ENCODE measurements around the gene C2orf92. TPM values are rescaled to one million over a fixed set of nuclear protein-coding genes. Genes with fewer than 3 reads are reported as not detected.

The C2orf92 gene
- total and polyA plus RNA-seq, 2 experiments from 2014 or later: 1.1 to 1.2 TPM

DNA sequence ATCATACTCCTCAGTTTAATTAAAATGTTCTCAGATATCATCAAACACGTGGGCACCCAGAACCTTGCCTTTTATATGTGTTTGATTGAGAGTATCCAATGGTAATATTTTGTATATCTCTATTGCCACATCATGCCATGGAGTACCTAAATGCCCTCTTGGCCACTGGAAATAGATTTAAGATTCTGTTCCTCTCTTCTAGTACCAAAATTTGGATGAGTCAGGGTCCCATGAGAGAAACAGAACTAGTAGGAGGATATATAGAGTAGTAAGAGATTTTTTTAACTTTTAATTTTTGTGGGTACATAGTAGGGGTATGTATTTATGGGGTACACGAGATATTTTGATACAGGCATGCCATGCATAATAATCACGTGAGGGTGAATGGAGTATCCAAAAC lies 34.2 kb downstream of the C2orf92 start:
- Histone ChIP-seq H4K20me1 (ENCODE audit: insufficient read depth) (no peaks in the 10 kb centered on the region), H3K9me3 (ENCODE audit: low read depth) (no peaks in the 10 kb centered on the region), H3K27ac (no peak overlapping the region), H3F3A (ENCODE audit: insufficient read depth) (no peaks in the 10 kb centered on the region), H3K4me2 (ENCODE audit: unreplicated experiment) (no peak overlapping the region), H3K4me1 (ENCODE audit: insufficient read depth) (no peaks in the 10 kb centered on the region), H2AFZ (no peak overlapping the region), H3K36me3 (ENCODE audit: low read depth) (no peaks in the 10 kb centered on the region), H3K9me2 (ENCODE audit: insufficient read depth) (no peaks in the 10 kb centered on the region), H3K79me2 (ENCODE audit: insufficient read depth) (no peaks in the 10 kb centered on the region), H3K27me3 (replicated peaks; ENCODE audit: insufficient read depth) (no peaks in the 10 kb centered on the region), H3K9ac (no peak overlapping the region), H3K4me3 (no peak overlapping the region)
- no peak for DNase-seq
- in situ Hi-C loops (cut with MboI): no loop called here
- TF ChIP-seq EZH2phosphoT487 (IDR thresholded peaks at IDR 0.05; ENCODE audit: insufficient read depth, low read depth) (no peak), EZH2 (IDR thresholded peaks at IDR 0.05; ENCODE audit: insufficient read depth, poor library complexity, severe bottlenecking) (no peak)
- 29 to 34% methylated on average over 3 of the region's 3 CpGs for WGBS, 2 experiments (ENCODE audit: low coverage in 1 of 2, low lambda C conversion rate in 2 of 2, missing lambda C conversion rate in 2 of 2)

DNA sequence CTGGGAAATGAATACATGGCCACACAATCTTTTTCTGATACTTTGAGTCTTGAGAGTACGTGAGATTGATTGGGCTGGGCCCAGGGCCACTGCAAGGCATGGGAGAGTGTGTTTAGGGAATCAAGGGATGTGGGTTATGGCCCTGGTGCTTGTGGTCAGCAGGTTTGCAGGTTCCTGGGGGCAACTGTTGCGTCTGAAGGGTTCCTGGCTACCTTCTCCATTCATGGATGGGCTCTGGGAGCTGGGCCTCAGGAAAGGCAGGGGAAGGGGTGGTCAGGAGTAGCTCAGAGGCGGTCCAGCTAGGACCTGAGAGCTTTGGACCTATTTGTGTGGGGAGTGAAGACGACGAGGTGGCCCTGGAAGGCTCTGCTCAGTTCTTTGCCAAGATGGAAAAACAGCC lies 35.5 kb downstream of the C2orf92 start:
- Histone ChIP-seq H3K79me2 (ENCODE audit: insufficient read depth) (no peaks in the 10 kb centered on the region), H3K27ac (no peak overlapping the region), H3K36me3 (ENCODE audit: low read depth) (no peaks in the 10 kb centered on the region), H3K9me3 (ENCODE audit: low read depth) (no peaks in the 10 kb centered on the region), H3K9ac (no peak overlapping the region), H2AFZ (no peak overlapping the region), H3K4me2 (ENCODE audit: unreplicated experiment) (no peak overlapping the region), H3K4me1 (ENCODE audit: insufficient read depth) (no peaks in the 10 kb centered on the region), H3K4me3 (no peak overlapping the region), H4K20me1 (ENCODE audit: insufficient read depth) (no peaks in the 10 kb centered on the region), H3F3A (ENCODE audit: insufficient read depth) (no peaks in the 10 kb centered on the region), H3K27me3 (replicated peaks; ENCODE audit: insufficient read depth) (no peaks in the 10 kb centered on the region), H3K9me2 (ENCODE audit: insufficient read depth) (no peaks in the 10 kb centered on the region)
- no peak for TF ChIP-seq EZH2phosphoT487 (IDR thresholded peaks at IDR 0.05; ENCODE audit: insufficient read depth, low read depth)
- TF ChIP-seq EZH2 (IDR thresholded peaks at IDR 0.05; ENCODE audit: insufficient read depth, poor library complexity, severe bottlenecking): no peak
- WGBS, 2 experiments (ENCODE audit: low coverage in 1 of 2, low lambda C conversion rate in 2 of 2, missing lambda C conversion rate in 2 of 2): 42 to 46% methylated on average over 5 of the region's 5 CpGs
- DNase-seq: no peak
- in situ Hi-C loops (cut with MboI): no loop called here

DNA sequence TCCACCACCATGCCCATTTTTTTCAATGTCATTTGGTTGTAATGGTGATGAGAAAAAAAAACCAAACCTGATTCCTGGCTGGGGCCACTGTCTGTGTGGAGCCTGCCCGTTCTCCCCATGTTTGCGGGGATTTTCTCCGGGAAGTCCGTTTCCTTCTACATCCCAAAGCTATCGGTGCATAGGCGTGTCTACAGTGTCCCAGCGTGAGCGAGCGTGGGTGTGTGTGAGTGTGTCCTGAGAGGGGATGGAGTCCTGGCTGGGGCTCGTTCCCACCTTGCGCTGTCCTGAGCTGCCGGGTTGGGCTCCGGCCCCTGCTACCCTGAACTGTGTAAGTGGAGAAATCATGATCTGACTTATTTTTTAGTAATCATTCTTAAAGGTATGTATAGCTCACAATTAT lies 36.6 kb downstream of the C2orf92 start:
- no peaks in the 10 kb centered on the region for H3K79me2 ChIP-seq (ENCODE audit: insufficient read depth)
- H3K27me3 ChIP-seq (replicated peaks; ENCODE audit: insufficient read depth): no peaks in the 10 kb centered on the region
- H3K9me3 ChIP-seq (ENCODE audit: low read depth): no peaks in the 10 kb centered on the region
- H3K4me1 ChIP-seq (ENCODE audit: insufficient read depth): no peaks in the 10 kb centered on the region
- no peak overlapping the region for H3K27ac ChIP-seq
- H3K4me2 ChIP-seq (ENCODE audit: unreplicated experiment): no peak overlapping the region
- DNase-seq: no peak
- in situ Hi-C loops (cut with MboI): no loop called here
- no peaks in the 10 kb centered on the region for H3F3A ChIP-seq (ENCODE audit: insufficient read depth)
- no peaks in the 10 kb centered on the region for H3K9me2 ChIP-seq (ENCODE audit: insufficient read depth)
- H3K4me3 ChIP-seq: no peak overlapping the region
- TF ChIP-seq EZH2 (IDR thresholded peaks at IDR 0.05; ENCODE audit: insufficient read depth, poor library complexity, severe bottlenecking): no peak
- TF ChIP-seq EZH2phosphoT487 (IDR thresholded peaks at IDR 0.05; ENCODE audit: insufficient read depth, low read depth): no peak
- no peaks in the 10 kb centered on the region for H4K20me1 ChIP-seq (ENCODE audit: insufficient read depth)
- no peak overlapping the region for H2AFZ ChIP-seq
- 89 to 91% methylated on average over 13 of the region's 13 CpGs for whole genome bisulfite sequencing, 2 experiments (ENCODE audit: low coverage in 1 of 2, low lambda C conversion rate in 2 of 2, missing lambda C conversion rate in 2 of 2)
- no peaks in the 10 kb centered on the region for H3K36me3 ChIP-seq (ENCODE audit: low read depth)
- H3K9ac ChIP-seq: no peak overlapping the region

DNA sequence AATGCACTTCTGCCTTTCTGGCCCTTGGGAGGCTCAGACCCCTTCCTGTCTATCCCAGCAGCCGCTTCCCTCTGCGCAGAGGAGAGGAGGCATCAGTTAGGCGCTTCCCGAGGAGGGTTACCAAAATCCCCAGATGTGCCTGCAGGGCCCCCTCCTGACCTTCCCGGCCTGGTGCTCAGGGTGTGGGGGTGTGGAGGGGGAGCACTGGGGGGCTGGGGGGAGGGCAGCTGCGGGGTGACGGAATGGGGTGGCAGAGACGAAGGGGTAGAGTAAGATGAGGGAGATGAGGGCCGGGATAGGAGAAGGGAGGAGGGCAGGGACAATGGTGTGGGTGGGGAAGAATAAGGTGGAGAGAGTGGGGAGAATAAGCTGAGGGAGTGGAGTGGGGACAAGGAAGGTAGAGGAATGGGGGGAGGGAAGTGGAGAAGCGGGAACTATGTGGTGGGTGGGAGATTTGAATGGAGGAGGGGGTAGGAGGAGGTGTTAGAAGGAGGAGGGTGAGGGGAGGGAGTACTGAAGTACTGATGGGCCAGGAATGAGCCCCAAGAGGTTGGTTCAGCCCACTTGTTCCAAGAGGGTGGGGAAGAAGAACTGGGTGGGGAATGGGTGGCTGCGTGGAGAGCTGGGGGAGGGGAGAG lies 37.3 kb downstream of the C2orf92 start:
- Histone ChIP-seq H3K27ac (no peak overlapping the region), H3K4me3 (no peak overlapping the region), H4K20me1 (ENCODE audit: insufficient read depth) (no peaks in the 10 kb centered on the region), H3K36me3 (ENCODE audit: low read depth) (no peaks in the 10 kb centered on the region), H3F3A (ENCODE audit: insufficient read depth) (no peaks in the 10 kb centered on the region), H3K79me2 (ENCODE audit: insufficient read depth) (no peaks in the 10 kb centered on the region), H3K27me3 (replicated peaks; ENCODE audit: insufficient read depth) (no peaks in the 10 kb centered on the region), H2AFZ (no peak overlapping the region), H3K4me2 (ENCODE audit: unreplicated experiment) (no peak overlapping the region), H3K9me2 (ENCODE audit: insufficient read depth) (no peaks in the 10 kb centered on the region), H3K9me3 (ENCODE audit: low read depth) (no peaks in the 10 kb centered on the region), H3K4me1 (ENCODE audit: insufficient read depth) (no peaks in the 10 kb centered on the region), H3K9ac (no peak overlapping the region)
- in situ Hi-C loops (cut with MboI): no loop called here
- no peak for TF ChIP-seq EZH2 (IDR thresholded peaks at IDR 0.05; ENCODE audit: insufficient read depth, poor library complexity, severe bottlenecking)
- TF ChIP-seq EZH2phosphoT487 (IDR thresholded peaks at IDR 0.05; ENCODE audit: insufficient read depth, low read depth): no peak
- DNase-seq: no peak
- WGBS, 2 experiments (ENCODE audit: low coverage in 1 of 2, low lambda C conversion rate in 2 of 2, missing lambda C conversion rate in 2 of 2): 51 to 67% methylated on average over 6 to 11 of the region's 11 CpGs

All from GM23248 (cell line).